ENCODE measurements around the gene PRKG1.

DNA sequence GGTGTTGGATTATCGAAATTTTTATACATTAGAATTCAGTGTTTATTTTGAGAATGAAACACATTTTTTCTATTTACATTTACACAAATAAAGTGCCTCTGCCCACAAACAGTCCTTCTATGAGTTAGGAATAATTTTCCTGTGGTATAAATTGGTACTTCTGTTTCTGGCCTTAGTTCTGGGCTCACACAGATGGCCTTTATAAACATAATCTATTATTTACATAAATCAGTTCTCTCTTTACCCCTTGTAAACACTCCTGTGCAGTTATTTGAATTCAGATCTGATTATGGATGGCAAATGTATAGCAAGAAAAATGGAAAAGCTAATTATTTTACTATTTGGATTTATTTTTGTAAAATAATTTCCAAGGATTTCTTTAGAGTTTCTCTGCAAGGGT is 143.2 kb downstream of the PRKG1 start:
- TF ChIP-seq CTCF (IDR thresholded peaks at IDR 0.05; ENCODE audit: low read depth, low read length, missing input control) = no peak
- no peak for TF ChIP-seq SP1 (IDR thresholded peaks at IDR 0.05)
- TF ChIP-seq, protein P1, sequence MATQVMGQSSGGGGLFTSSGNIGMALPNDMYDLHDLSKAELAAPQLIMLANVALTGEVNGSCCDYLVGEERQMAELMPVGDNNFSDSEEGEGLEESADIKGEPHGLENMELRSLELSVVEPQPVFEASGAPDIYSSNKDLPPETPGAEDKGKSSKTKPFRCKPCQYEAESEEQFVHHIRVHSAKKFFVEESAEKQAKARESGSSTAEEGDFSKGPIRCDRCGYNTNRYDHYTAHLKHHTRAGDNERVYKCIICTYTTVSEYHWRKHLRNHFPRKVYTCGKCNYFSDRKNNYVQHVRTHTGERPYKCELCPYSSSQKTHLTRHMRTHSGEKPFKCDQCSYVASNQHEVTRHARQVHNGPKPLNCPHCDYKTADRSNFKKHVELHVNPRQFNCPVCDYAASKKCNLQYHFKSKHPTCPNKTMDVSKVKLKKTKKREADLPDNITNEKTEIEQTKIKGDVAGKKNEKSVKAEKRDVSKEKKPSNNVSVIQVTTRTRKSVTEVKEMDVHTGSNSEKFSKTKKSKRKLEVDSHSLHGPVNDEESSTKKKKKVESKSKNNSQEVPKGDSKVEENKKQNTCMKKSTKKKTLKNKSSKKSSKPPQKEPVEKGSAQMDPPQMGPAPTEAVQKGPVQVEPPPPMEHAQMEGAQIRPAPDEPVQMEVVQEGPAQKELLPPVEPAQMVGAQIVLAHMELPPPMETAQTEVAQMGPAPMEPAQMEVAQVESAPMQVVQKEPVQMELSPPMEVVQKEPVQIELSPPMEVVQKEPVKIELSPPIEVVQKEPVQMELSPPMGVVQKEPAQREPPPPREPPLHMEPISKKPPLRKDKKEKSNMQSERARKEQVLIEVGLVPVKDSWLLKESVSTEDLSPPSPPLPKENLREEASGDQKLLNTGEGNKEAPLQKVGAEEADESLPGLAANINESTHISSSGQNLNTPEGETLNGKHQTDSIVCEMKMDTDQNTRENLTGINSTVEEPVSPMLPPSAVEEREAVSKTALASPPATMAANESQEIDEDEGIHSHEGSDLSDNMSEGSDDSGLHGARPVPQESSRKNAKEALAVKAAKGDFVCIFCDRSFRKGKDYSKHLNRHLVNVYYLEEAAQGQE (IDR thresholded peaks at IDR 0.05) = no peak
- TF ChIP-seq, protein P2, sequence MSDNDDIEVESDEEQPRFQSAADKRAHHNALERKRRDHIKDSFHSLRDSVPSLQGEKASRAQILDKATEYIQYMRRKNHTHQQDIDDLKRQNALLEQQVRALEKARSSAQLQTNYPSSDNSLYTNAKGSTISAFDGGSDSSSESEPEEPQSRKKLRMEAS (IDR thresholded peaks at IDR 0.05) = no peak
- TF ChIP-seq TAF1 (conservative IDR thresholded peaks at IDR 0.05) = no peak
